BLaER1 (cell line): ENCODE data around the gene SEMA4G.
"Not testable (repeated sequence)": the region's sequence is repeated elsewhere in the genome, so short reads cannot be mapped to it uniquely, and the experiment has no call there.

Experiments
- H3K27ac ChIP-seq: shearing (Covaris generic); formaldehyde crosslinking; 2 replicates; pipeline ENCODE4 v1.8.1; 2022
- H3K27me3 ChIP-seq: shearing (Covaris generic); formaldehyde crosslinking; 2 replicates; pipeline ENCODE4 v1.8.1; 2022
- H3K36me3 ChIP-seq: shearing (Covaris generic); formaldehyde crosslinking; 2 replicates; pipeline ENCODE4 v1.8.1; 2022
- H3K4me1 ChIP-seq: shearing (Covaris generic); formaldehyde crosslinking; 2 replicates; pipeline ENCODE4 v1.8.1; 2022
- H3K4me2 ChIP-seq: shearing (Covaris generic); formaldehyde crosslinking; 2 replicates; pipeline ENCODE4 v1.8.1; 2022
- H3K4me3 ChIP-seq: shearing (Covaris generic); formaldehyde crosslinking; 2 replicates; pipeline ENCODE4 v1.8.1; 2022
- H3K9ac ChIP-seq: shearing (Covaris generic); formaldehyde crosslinking; 2 replicates; pipeline ENCODE4 v1.8.1; 2022
- H3K9me3 ChIP-seq: shearing (Covaris generic); formaldehyde crosslinking; 2 replicates; pipeline ENCODE4 v1.8.1; 2022
- H4K20me1 ChIP-seq: shearing (Covaris generic); formaldehyde crosslinking; 2 replicates; pipeline ENCODE4 v1.8.1; 2022
- Cebpa-rat ChIP-seq: shearing (Covaris generic); IDR thresholded peaks from 2 replicates; pipeline ENCODE4 v1.8.1; 2022

Gene SEMA4G

GRCh38 chr10:100970076-100970913 is 991 bp downstream of the SEMA4G start:
- Histone ChIP-seq H3K27ac (no peak overlapping the region), H3K4me1 (peaks cover 16% of the 10 kb centered on the region), H3K9ac (peak overlapping the region; percentile 76), H4K20me1 (no peaks in the 10 kb centered on the region), H3K4me3 (peak overlapping the region; percentile 74), H3K4me2 (peak overlapping the region; percentile 100), H3K27me3 (no peaks in the 10 kb centered on the region), H3K36me3 (peaks cover 17% of the 10 kb centered on the region), H3K9me3 (no peaks in the 10 kb centered on the region)
- no peak for TF ChIP-seq Cebpa-rat

GRCh38 chr10:100970914-100971811 is 1.9 kb downstream of the SEMA4G start:
- Histone ChIP-seq H3K27me3 (no peaks in the 10 kb centered on the region), H3K4me2 (no peak overlapping the region), H3K36me3 (peaks cover 10% of the 10 kb centered on the region; the same call in 1 of the 2 replicates), H3K27ac (no peak overlapping the region), H4K20me1 (no peaks in the 10 kb centered on the region), H3K4me3 (no peak overlapping the region), H3K9ac (no peak overlapping the region), H3K9me3 (no peaks in the 10 kb centered on the region), H3K4me1 (peaks cover 16% of the 10 kb centered on the region)
- no peak for TF ChIP-seq Cebpa-rat

- no peak overlapping the region for H3K4me3 ChIP-seq
- no peaks in the 10 kb centered on the region for H3K27me3 ChIP-seq
- H3K9ac ChIP-seq = no peak overlapping the region
- H3K36me3 ChIP-seq = peaks cover 2% of the 10 kb centered on the region; the same call in 1 of the 2 replicates
- no peak for TF ChIP-seq Cebpa-rat
- H3K4me2 ChIP-seq = no peak overlapping the region
- no peaks in the 10 kb centered on the region for H3K9me3 ChIP-seq
- no peak overlapping the region for H3K27ac ChIP-seq
- peaks cover 3% of the 10 kb centered on the region; the same call in 1 of the 2 replicates for H4K20me1 ChIP-seq
- peaks cover 16% of the 10 kb centered on the region for H3K4me1 ChIP-seq
These were observed 3.0 kb downstream of the SEMA4G start for GRCh38 chr10:100972115-100972903.

GRCh38 chr10:100972904-100973535 is 3.7 kb downstream of the SEMA4G start:
- H3K4me3 ChIP-seq = no peak overlapping the region
- peaks cover 10% of the 10 kb centered on the region for H4K20me1 ChIP-seq
- H3K36me3 ChIP-seq = peaks cover 8% of the 10 kb centered on the region; the same call in 1 of the 2 replicates
- H3K9ac ChIP-seq = no peak overlapping the region
- no peaks in the 10 kb centered on the region for H3K27me3 ChIP-seq
- H3K27ac ChIP-seq = no peak overlapping the region
- H3K9me3 ChIP-seq = no peaks in the 10 kb centered on the region
- no peak overlapping the region for H3K4me2 ChIP-seq
- no peak for TF ChIP-seq Cebpa-rat
- peaks cover 16% of the 10 kb centered on the region for H3K4me1 ChIP-seq

GRCh38 chr10:100975397-100975796 is 6.1 kb downstream of the SEMA4G start:
- H3K27ac ChIP-seq, H4K20me1 ChIP-seq: not testable (repeated sequence)
- peaks cover 31% of the 10 kb centered on the region for H3K36me3 ChIP-seq

DNA sequence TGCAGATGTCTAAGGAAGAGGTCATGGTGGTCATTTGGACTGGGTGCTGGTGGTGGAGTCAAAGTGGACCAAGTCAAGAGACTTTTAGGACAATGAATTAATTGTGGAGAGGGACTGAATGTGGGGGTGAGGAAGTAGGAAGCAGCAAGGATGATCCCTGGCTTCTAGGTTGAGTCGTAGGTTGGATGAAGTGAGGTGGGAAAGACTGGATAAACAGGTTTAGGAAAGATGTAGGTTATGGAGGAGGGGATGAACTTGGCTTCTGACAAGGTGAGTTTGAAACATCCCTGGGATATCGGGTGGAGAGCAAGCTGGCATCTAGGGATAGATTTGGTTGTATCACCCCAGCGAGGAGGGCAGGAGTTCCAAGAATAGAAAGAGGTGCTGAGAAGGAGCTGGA is 7.6 kb downstream of the SEMA4G start:
- no peaks in the 10 kb centered on the region for H3K27me3 ChIP-seq

More at GRCh38 chr10:100975397-100975796, 6.1 kb downstream of the SEMA4G start:
- not testable (repeated sequence) for H3K4me1 ChIP-seq, H3K9ac ChIP-seq, H3K27me3 ChIP-seq, H3K4me2 ChIP-seq, H3K4me3 ChIP-seq, H3K9me3 ChIP-seq

GRCh38 chr10:100977436-100977835 is 8.1 kb downstream of the SEMA4G start:
- H3K4me1 ChIP-seq = no peaks in the 10 kb centered on the region
- no peak for TF ChIP-seq Cebpa-rat

More for the DNA sequence above, 7.6 kb downstream of the SEMA4G start:
- Histone ChIP-seq H3K4me2 (no peak overlapping the region), H3K4me1 (no peaks in the 10 kb centered on the region), H4K20me1 (peaks cover 10% of the 10 kb centered on the region), H3K9ac (no peak overlapping the region), H3K4me3 (no peak overlapping the region), H3K9me3 (no peaks in the 10 kb centered on the region), H3K27ac (no peak overlapping the region), H3K36me3 (peaks cover 46% of the 10 kb centered on the region)
- TF ChIP-seq Cebpa-rat = no peak

GRCh38 chr10:100978121-100978900 is 9.0 kb downstream of the SEMA4G start:
- peaks cover 10% of the 10 kb centered on the region for H4K20me1 ChIP-seq
- no peaks in the 10 kb centered on the region for H3K27me3 ChIP-seq
- H3K4me1 ChIP-seq = no peaks in the 10 kb centered on the region
- no peak overlapping the region for H3K4me3 ChIP-seq
- H3K36me3 ChIP-seq = peaks cover 60% of the 10 kb centered on the region
- no peak overlapping the region for H3K9ac ChIP-seq
- no peaks in the 10 kb centered on the region for H3K9me3 ChIP-seq
- TF ChIP-seq Cebpa-rat = no peak
- H3K4me2 ChIP-seq = no peak overlapping the region
- no peak overlapping the region for H3K27ac ChIP-seq

More at GRCh38 chr10:100977436-100977835, 8.1 kb downstream of the SEMA4G start:
- no peak overlapping the region for H3K27ac ChIP-seq
- no peaks in the 10 kb centered on the region for H3K9me3 ChIP-seq
- peaks cover 51% of the 10 kb centered on the region for H3K36me3 ChIP-seq
- no peak overlapping the region for H3K9ac ChIP-seq
- H4K20me1 ChIP-seq = peaks cover 10% of the 10 kb centered on the region
- H3K27me3 ChIP-seq = no peaks in the 10 kb centered on the region
- H3K4me2 ChIP-seq = no peak overlapping the region
- H3K4me3 ChIP-seq = no peak overlapping the region
